Esophagus squamous epithelium (tissue), 4 donors: ENCODE data around the gene RAB24.

Experiments
- POLR2A ChIP-seq, 4 donors: fragments of 450-650 bp; IDR thresholded peaks; one replicate each; pipeline ENCODE4 v1.6.1; 2017; ENCODE audit warnings: antibody characterized with exemption in 4 of 4, mild to moderate bottlenecking in 4 of 4, moderate library complexity in 3 of 4
- TF ChIP-seq, protein P1 (sequence below), 6 experiments: fragments of 450-650 bp in 4 of 6; fragments of 200-600 bp in 2 of 6; sonication (generic) in 2 of 6; IDR thresholded peaks; one replicate each; pipeline ENCODE4 v1.5.1; 2016 to 2019; ENCODE audit warnings: antibody characterized with exemption in 6 of 6, mild to moderate bottlenecking in 4 of 6, moderate library complexity in 4 of 6

DNA sequence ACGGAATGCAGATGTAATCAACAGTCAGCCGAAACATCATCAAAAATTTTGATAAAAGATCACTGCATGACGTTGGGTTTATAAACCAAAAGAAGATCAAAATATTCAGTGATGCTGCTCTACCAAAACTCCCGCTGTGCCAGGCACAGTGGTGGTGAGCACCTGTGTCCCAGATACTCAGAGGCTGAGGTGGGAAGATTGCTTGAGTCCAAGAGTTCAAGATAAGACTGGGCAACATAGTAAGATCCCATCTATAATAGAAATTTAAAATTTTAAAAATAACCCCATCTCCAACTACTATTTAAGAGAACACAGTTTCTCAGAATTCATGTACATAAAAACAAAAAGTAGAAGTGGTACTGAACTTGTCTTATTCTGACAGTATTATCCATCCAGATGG is 44.2 kb upstream of the RAB24 start:
- TF ChIP-seq, protein P1, sequence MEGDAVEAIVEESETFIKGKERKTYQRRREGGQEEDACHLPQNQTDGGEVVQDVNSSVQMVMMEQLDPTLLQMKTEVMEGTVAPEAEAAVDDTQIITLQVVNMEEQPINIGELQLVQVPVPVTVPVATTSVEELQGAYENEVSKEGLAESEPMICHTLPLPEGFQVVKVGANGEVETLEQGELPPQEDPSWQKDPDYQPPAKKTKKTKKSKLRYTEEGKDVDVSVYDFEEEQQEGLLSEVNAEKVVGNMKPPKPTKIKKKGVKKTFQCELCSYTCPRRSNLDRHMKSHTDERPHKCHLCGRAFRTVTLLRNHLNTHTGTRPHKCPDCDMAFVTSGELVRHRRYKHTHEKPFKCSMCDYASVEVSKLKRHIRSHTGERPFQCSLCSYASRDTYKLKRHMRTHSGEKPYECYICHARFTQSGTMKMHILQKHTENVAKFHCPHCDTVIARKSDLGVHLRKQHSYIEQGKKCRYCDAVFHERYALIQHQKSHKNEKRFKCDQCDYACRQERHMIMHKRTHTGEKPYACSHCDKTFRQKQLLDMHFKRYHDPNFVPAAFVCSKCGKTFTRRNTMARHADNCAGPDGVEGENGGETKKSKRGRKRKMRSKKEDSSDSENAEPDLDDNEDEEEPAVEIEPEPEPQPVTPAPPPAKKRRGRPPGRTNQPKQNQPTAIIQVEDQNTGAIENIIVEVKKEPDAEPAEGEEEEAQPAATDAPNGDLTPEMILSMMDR (IDR thresholded peaks at IDR 0.05): no peak
- no peak for TF ChIP-seq POLR2A (IDR thresholded peaks at IDR 0.05)
